ENCODE data around the gene GNG2. TPM values are rescaled to one million over a fixed set of nuclear protein-coding genes. Genes with fewer than 3 reads are reported as not detected.
A peak's percentile ranks its signal among the peaks of the same experiment; 100 is the strongest.

The GNG2 gene
- total RNA-seq, 6 experiments from 2014 or later: 1.9 to 7.6 (median 3.5) TPM

DNA sequence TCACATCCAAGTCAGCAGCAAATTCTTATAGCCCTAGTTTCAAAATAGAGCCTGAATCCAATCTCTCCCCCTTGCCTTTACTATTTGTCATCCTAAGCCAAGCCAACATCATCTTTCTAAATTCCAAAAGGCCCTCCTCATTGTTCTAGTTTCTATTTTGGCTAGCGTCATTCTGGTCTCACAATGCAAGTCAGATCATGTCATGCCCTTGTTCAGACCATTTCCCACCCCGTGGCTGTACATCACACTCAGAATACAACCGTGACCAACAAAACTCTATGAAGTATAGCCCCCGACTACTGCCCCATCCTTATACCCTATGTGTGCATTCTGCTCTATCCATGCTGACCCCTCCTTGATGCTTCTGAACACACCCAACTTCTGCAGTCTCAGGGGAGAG, 12.3 kb upstream of the GNG2 start:
- TF ChIP-seq, protein P1, sequence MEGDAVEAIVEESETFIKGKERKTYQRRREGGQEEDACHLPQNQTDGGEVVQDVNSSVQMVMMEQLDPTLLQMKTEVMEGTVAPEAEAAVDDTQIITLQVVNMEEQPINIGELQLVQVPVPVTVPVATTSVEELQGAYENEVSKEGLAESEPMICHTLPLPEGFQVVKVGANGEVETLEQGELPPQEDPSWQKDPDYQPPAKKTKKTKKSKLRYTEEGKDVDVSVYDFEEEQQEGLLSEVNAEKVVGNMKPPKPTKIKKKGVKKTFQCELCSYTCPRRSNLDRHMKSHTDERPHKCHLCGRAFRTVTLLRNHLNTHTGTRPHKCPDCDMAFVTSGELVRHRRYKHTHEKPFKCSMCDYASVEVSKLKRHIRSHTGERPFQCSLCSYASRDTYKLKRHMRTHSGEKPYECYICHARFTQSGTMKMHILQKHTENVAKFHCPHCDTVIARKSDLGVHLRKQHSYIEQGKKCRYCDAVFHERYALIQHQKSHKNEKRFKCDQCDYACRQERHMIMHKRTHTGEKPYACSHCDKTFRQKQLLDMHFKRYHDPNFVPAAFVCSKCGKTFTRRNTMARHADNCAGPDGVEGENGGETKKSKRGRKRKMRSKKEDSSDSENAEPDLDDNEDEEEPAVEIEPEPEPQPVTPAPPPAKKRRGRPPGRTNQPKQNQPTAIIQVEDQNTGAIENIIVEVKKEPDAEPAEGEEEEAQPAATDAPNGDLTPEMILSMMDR (IDR thresholded peaks at IDR 0.05): no peak
- TF ChIP-seq POLR2A (IDR thresholded peaks at IDR 0.05): no peak
- ATAC-seq: no peak
- no peaks in the 10 kb centered on the region for H3K4me1 ChIP-seq
- H3K4me3 ChIP-seq: no peak overlapping the region
- no peaks in the 10 kb centered on the region for H3K9me3 ChIP-seq
- DNase-seq: no peak
- WGBS (ENCODE audit: insufficient coverage, low coverage, low lambda C conversion rate, missing lambda C conversion rate): 71% methylated on average over 4 of the region's 4 CpGs
- H3K27me3 ChIP-seq: no peaks in the 10 kb centered on the region
- intact Hi-C loops (cut with DNase I): no loop called here
- no peaks in the 10 kb centered on the region for H3K36me3 ChIP-seq
- peak overlapping the region in 2 of 3 donors; percentile 59 to 66 for H3K27ac ChIP-seq

DNA sequence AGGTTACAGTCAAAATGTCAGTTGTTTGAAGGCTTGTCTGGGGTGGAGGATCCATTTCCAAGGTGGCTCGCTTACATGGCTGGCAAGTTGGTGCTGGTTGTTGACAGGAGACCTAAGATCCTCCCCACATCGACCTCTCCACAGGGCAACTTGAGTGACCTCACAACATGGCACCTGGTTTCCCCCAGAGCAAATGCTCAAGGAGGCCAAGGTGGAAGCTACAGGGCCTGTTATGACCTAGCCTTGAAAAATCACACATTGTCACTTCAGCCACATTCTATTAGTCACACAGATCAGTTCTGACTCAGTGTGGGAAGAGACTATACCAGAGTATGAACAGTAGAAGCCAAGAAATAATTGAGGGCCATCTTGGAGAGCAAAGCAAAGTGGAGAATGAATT, 11.3 kb upstream of the GNG2 start:
- H3K4me3 ChIP-seq: no peak overlapping the region
- intact Hi-C loops (cut with DNase I): no loop called here
- 100% methylated on average over 1 of the region's 2 CpGs for WGBS (ENCODE audit: insufficient coverage, low coverage, low lambda C conversion rate, missing lambda C conversion rate)
- TF ChIP-seq POLR2A (IDR thresholded peaks at IDR 0.05): no peak
- TF ChIP-seq, protein P1 (IDR thresholded peaks at IDR 0.05): no peak
- ATAC-seq (no peak), DNase-seq (no peak)
- H3K27me3 ChIP-seq: no peaks in the 10 kb centered on the region
- H3K27ac ChIP-seq: no peak overlapping the region
- H3K4me1 ChIP-seq: no peaks in the 10 kb centered on the region
- no peaks in the 10 kb centered on the region for H3K36me3 ChIP-seq
- no peaks in the 10 kb centered on the region for H3K9me3 ChIP-seq

DNA sequence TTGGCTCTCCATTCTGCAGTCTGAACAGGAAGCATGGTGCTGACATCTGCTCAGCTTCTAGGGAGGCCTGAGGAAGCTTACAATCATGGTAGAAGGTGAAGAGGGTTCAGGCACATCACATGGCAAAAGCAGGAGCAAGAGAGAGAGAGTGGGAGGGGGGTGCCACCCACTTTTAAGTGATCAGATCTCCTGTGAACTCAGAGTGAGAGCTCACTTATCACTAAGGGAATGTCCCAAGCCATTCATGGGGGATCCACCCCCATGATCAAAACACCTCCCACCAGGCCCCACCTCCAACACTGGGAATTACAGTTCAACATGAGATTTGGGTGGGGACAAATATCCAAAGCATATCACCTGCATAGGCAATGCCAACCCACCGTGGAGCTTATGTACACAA, 9.8 kb upstream of the GNG2 start:
- no peaks in the 10 kb centered on the region for H3K9me3 ChIP-seq
- H3K27ac ChIP-seq: no peak overlapping the region
- no peak overlapping the region for H3K4me3 ChIP-seq
- no peaks in the 10 kb centered on the region for H3K27me3 ChIP-seq
- 40% methylated on average over 1 of the region's 1 CpG for WGBS (ENCODE audit: insufficient coverage, low coverage, low lambda C conversion rate, missing lambda C conversion rate)
- DNase-seq (no peak), ATAC-seq (no peak)
- TF ChIP-seq POLR2A (IDR thresholded peaks at IDR 0.05): no peak
- TF ChIP-seq, protein P1 (IDR thresholded peaks at IDR 0.05): no peak
- no peaks in the 10 kb centered on the region for H3K36me3 ChIP-seq
- intact Hi-C loops (cut with DNase I): no loop called here
- no peaks in the 10 kb centered on the region for H3K4me1 ChIP-seq

DNA sequence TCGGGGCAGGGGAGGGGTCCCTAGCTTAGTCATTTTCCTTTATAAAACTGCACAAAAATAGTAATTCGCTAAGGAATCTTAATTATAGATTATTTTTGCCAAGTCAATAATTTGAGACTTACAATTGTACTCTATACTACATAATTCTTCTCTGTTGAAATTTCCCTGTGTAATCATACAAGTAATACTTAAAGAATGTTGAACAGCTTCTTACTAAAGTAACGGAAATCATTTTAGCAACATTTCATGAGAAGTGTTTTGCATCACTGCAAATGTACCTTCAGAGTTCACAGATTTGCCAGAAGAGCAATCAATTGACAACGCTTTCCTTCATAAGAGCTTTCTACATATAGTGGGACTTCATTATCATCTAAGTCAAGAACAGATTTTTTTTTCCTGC, 7.9 kb upstream of the GNG2 start:
- Histone ChIP-seq H3K4me1 (no peaks in the 10 kb centered on the region), H3K4me3 (no peak overlapping the region), H3K27ac (no peak overlapping the region), H3K9me3 (no peaks in the 10 kb centered on the region), H3K27me3 (no peaks in the 10 kb centered on the region), H3K36me3 (no peaks in the 10 kb centered on the region)
- DNase-seq (no peak), ATAC-seq (no peak)
- WGBS (ENCODE audit: insufficient coverage, low coverage, low lambda C conversion rate, missing lambda C conversion rate): 57% methylated on average over 4 of the region's 4 CpGs
- intact Hi-C loops (cut with DNase I): no loop called here
- TF ChIP-seq POLR2A (IDR thresholded peaks at IDR 0.05): no peak
- TF ChIP-seq, protein P1 (IDR thresholded peaks at IDR 0.05): no peak

- DNase-seq (no peak), ATAC-seq (no peak)
- Histone ChIP-seq H3K4me1 (no peaks in the 10 kb centered on the region), H3K9me3 (no peaks in the 10 kb centered on the region), H3K27ac (no peak overlapping the region), H3K36me3 (no peaks in the 10 kb centered on the region), H3K4me3 (no peak overlapping the region), H3K27me3 (no peaks in the 10 kb centered on the region)
- intact Hi-C loops (cut with DNase I): no loop called here
- TF ChIP-seq POLR2A (IDR thresholded peaks at IDR 0.05): no peak
- TF ChIP-seq, protein P1 (IDR thresholded peaks at IDR 0.05): no peak
- WGBS (ENCODE audit: insufficient coverage, low coverage, low lambda C conversion rate, missing lambda C conversion rate): 36% methylated on average over 3 of the region's 3 CpGs
Measured at GRCh38 chr14:51855234-51855633, 5.2 kb upstream of the GNG2 start.
